ENCODE measurements around the gene TPPP.

Gene TPPP

DNA sequence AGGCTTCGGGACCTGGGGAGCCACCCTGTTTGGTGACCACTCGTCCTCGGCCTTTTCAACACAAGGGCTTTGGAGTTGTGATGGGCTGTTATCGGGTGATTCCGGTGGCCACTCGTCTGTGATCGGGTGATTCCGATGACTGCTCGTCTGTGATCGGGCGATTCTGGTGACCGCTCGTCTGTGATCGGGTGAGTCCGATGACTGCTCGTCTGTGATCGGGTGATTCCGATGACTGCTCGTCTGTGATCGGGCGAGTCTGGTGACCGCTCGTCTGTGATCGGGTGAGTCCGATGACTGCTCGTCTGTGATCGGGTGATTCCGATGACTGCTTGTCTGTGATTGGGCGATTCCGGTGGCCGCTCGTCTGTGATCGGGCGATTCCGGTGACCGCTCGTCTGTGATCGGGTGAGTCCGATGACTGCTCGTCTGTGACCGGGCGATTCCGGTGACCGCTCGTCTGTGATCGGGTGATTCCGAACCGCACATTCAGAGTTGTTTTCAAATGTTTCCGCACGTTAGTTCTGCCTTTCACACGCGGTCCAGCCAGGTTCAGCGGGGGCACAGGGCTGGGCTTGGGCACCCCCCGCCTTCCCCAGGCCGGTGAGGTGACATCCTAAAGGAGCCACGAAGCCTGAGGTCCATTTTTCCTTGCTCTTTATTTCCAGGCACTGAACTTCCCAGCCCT lies 30.3 kb downstream of the TPPP start:
- no peak overlapping the region for H3K4me3 ChIP-seq (ENCODE audit: low read depth, low read length)
- H3K36me3 ChIP-seq (ENCODE audit: control insufficient read depth, insufficient read depth, low read length) = peaks cover 72% of the 10 kb centered on the region
- no peaks in the 10 kb centered on the region for H3K9me3 ChIP-seq (ENCODE audit: control insufficient read depth, insufficient read depth, low read length)
- H3K9ac ChIP-seq (ENCODE audit: low read depth, low read length) = no peak overlapping the region
- no peaks in the 10 kb centered on the region for H3K4me1 ChIP-seq (ENCODE audit: control insufficient read depth, insufficient read depth, low read length)
- no peak overlapping the region for H3K27ac ChIP-seq (ENCODE audit: low read depth, low read length)
- no peaks in the 10 kb centered on the region for H3K27me3 ChIP-seq (ENCODE audit: control insufficient read depth, insufficient read depth, low read length)

DNA sequence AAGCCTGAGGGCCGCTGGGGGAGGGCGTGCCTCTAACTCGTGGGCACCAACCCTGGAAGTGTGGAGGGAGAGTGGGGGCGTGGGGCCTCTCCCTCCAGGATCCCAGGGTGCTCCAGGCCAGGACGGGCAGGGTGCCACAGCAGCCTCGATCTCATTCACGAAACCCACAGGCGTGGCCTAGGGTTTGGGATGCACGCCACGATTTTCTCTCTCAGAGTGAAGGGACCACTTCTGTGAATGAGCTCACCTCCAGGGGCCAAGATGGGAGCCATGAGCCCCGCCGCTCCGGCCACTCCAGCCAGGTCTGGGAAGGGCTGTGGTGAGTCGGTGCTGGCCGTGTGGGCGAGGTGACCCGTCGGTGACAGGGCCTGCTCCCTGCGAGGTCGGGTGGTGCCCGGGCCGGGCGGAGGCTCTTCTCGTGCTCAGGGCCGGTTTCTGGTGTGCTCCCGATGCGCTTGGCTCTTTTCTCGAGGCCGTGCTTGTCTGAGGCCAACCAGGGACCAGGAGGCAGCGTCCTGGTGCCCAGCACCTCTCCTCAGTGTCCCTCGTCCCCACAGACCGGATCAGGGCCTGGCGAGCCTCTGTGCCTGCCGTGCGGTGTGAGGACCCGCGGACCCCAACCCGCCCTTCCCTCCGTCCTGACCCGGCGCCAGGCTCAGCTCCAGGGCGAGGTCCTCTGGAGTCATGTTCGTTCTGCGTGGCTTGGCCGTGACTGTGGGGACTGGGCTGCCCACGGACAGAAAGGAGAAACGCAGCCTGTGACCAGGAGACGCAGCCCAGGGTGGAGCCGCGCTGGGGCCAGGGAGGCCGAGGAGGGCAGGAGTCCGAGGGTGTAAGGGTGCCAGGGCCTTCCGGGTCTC lies 31.0 kb downstream of the TPPP start:
- no peak overlapping the region for H3K4me3 ChIP-seq (ENCODE audit: low read depth, low read length)
- peaks cover 74% of the 10 kb centered on the region for H3K36me3 ChIP-seq (ENCODE audit: control insufficient read depth, insufficient read depth, low read length)
- H3K9ac ChIP-seq (ENCODE audit: low read depth, low read length) = no peak overlapping the region
- H3K4me1 ChIP-seq (ENCODE audit: control insufficient read depth, insufficient read depth, low read length) = no peaks in the 10 kb centered on the region
- H3K27ac ChIP-seq (ENCODE audit: low read depth, low read length) = no peak overlapping the region
- H3K9me3 ChIP-seq (ENCODE audit: control insufficient read depth, insufficient read depth, low read length) = no peaks in the 10 kb centered on the region
- H3K27me3 ChIP-seq (ENCODE audit: control insufficient read depth, insufficient read depth, low read length) = no peaks in the 10 kb centered on the region

DNA sequence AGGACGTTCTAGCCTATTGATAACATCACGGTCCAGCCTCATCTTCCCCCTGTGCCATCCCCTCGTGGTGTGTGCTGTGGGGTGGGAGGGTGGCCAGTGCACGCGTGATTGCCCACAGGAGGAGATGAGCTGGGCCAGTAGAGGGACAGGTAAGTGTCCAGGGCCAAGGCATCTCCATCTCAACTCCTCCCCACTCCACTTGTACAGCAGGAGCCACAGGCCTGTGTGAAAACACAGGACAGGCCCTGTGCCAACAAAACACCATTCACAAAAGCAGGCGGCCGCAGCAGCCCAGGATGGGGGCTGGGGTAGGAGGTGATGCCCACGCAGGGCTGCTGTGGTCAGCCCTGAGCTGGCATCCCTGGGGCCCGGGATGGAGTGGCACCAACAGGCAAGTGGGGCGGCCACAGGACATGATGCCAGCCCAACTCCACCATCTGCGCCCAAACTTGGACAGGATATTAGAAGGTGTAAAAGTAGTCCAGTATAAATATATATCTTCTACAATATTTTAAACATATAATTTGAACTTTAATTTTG lies 32.6 kb downstream of the TPPP start:
- Histone ChIP-seq H3K4me3 (ENCODE audit: low read depth, low read length) (no peak overlapping the region), H3K9me3 (ENCODE audit: control insufficient read depth, insufficient read depth, low read length) (no peaks in the 10 kb centered on the region), H3K27me3 (ENCODE audit: control insufficient read depth, insufficient read depth, low read length) (no peaks in the 10 kb centered on the region), H3K36me3 (ENCODE audit: control insufficient read depth, insufficient read depth, low read length) (peaks cover 78% of the 10 kb centered on the region), H3K4me1 (ENCODE audit: control insufficient read depth, insufficient read depth, low read length) (no peaks in the 10 kb centered on the region), H3K27ac (ENCODE audit: low read depth, low read length) (no peak overlapping the region), H3K9ac (ENCODE audit: low read depth, low read length) (no peak overlapping the region)

DNA sequence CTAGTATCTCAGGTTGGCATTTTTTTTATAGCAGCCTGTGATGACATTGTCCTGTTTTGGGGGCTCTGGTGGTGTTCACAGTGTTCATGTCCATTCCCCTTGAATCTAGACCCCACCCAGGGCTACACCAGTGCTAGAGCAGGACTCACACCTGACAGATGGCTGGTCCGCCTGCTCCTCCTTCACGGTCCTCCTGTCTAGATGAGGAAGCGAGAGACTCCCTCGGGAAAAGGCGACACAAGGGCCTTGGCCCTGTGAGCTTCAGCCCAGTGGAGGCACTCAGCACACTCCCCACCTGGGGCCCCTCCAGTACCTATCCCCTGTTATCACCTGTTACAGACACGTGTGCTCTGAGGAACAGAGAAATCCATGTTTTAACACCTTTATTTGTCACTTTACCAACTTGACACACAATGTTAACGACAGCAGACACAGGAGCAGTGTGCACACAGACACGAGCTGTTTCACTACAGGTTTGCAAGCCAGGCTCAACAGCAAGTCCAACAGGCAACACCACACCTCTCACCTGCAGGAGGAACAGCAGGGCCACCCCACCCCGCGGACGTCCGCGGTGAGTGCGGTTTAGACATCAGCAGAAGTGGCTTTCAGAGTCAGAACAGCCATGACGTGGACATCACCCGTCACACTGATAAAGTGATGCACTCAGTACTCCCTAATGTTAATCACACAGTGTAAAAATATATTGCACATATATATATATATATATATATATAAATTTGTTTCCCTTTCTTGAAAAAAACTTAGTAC lies 33.5 kb downstream of the TPPP start:
- no peaks in the 10 kb centered on the region for H3K27me3 ChIP-seq (ENCODE audit: control insufficient read depth, insufficient read depth, low read length)
- no peak overlapping the region for H3K4me3 ChIP-seq (ENCODE audit: low read depth, low read length)
- H3K36me3 ChIP-seq (ENCODE audit: control insufficient read depth, insufficient read depth, low read length) = peaks cover 76% of the 10 kb centered on the region
- no peaks in the 10 kb centered on the region for H3K4me1 ChIP-seq (ENCODE audit: control insufficient read depth, insufficient read depth, low read length)
- no peak overlapping the region for H3K27ac ChIP-seq (ENCODE audit: low read depth, low read length)
- H3K9ac ChIP-seq (ENCODE audit: low read depth, low read length) = no peak overlapping the region
- H3K9me3 ChIP-seq (ENCODE audit: control insufficient read depth, insufficient read depth, low read length) = no peaks in the 10 kb centered on the region

DNA sequence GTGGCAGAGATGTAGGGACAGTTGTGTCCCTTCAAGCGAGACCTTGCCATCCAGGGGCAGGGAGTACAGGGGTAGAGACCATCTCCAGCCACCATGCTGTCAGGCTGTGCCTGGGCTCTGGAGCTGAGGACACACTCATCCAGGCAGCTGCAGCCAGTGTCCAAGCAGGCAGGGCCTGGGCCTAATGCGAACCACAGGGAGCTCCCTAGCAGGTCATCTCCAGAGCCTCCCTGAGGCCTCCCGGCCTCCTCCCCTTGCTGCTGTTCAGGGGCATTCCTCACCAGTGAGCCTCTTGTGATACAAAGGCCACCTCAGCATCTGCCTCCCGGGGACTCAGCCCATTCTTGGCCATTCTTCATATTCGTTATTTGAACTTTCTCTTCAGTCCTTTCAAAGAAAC lies 35.0 kb downstream of the TPPP start:
- no peak overlapping the region for H3K9ac ChIP-seq (ENCODE audit: low read depth, low read length)
- H3K4me1 ChIP-seq (ENCODE audit: control insufficient read depth, insufficient read depth, low read length) = no peaks in the 10 kb centered on the region
- no peaks in the 10 kb centered on the region for H3K9me3 ChIP-seq (ENCODE audit: control insufficient read depth, insufficient read depth, low read length)
- H3K4me3 ChIP-seq (ENCODE audit: low read depth, low read length) = no peak overlapping the region
- no peaks in the 10 kb centered on the region for H3K27me3 ChIP-seq (ENCODE audit: control insufficient read depth, insufficient read depth, low read length)
- peaks cover 77% of the 10 kb centered on the region for H3K36me3 ChIP-seq (ENCODE audit: control insufficient read depth, insufficient read depth, low read length)
- H3K27ac ChIP-seq (ENCODE audit: low read depth, low read length) = no peak overlapping the region

DNA sequence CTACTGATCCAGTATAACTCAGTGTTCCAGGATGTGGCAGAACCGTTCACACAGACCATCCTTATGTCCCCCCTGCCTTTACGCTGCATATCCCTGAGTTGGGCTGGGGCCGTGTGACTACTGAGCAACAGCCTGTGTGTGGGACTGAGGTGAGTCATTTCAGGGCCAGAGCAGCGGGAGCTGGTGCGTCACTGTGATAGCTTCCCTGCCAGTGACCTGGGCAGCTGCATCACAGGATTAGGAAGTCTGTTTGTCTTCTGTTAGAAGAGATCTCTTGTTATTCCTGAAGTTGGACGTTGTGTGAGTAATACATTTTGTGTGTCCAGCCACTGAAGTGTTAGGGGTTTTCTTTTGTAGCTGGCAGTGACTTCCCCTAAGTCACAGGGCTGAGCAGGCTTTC lies 35.6 kb downstream of the TPPP start:
- Histone ChIP-seq H3K9me3 (ENCODE audit: control insufficient read depth, insufficient read depth, low read length) (no peaks in the 10 kb centered on the region), H3K4me3 (ENCODE audit: low read depth, low read length) (no peak overlapping the region), H3K4me1 (ENCODE audit: control insufficient read depth, insufficient read depth, low read length) (no peaks in the 10 kb centered on the region), H3K27me3 (ENCODE audit: control insufficient read depth, insufficient read depth, low read length) (no peaks in the 10 kb centered on the region), H3K36me3 (ENCODE audit: control insufficient read depth, insufficient read depth, low read length) (peaks cover 78% of the 10 kb centered on the region), H3K9ac (ENCODE audit: low read depth, low read length) (no peak overlapping the region), H3K27ac (ENCODE audit: low read depth, low read length) (no peak overlapping the region)

DNA sequence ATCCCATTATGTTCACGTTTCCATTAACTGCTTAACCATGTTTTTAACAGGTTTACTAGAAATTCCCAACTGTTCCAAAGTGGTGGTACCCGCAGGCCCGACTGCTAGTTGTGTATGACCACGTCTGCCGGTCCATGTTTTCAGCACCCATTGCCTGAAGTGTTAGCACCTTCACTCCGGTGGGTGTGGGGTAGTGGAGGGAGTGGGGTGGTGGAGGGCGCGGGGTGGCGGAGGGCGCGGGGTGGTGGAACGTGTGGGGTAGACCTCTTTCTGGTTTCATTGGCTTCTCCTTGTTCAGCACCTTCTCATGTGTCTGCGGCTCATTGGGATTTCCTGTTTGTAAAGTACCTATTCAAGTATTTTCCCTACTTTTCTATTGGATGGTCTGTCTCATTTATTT lies 37.7 kb downstream of the TPPP start:
- H3K27ac ChIP-seq (ENCODE audit: low read depth, low read length) = no peak overlapping the region
- no peak overlapping the region for H3K4me3 ChIP-seq (ENCODE audit: low read depth, low read length)
- no peaks in the 10 kb centered on the region for H3K27me3 ChIP-seq (ENCODE audit: control insufficient read depth, insufficient read depth, low read length)
- peaks cover 78% of the 10 kb centered on the region for H3K36me3 ChIP-seq (ENCODE audit: control insufficient read depth, insufficient read depth, low read length)
- no peaks in the 10 kb centered on the region for H3K9me3 ChIP-seq (ENCODE audit: control insufficient read depth, insufficient read depth, low read length)
- no peaks in the 10 kb centered on the region for H3K4me1 ChIP-seq (ENCODE audit: control insufficient read depth, insufficient read depth, low read length)
- H3K9ac ChIP-seq (ENCODE audit: low read depth, low read length) = no peak overlapping the region

DNA sequence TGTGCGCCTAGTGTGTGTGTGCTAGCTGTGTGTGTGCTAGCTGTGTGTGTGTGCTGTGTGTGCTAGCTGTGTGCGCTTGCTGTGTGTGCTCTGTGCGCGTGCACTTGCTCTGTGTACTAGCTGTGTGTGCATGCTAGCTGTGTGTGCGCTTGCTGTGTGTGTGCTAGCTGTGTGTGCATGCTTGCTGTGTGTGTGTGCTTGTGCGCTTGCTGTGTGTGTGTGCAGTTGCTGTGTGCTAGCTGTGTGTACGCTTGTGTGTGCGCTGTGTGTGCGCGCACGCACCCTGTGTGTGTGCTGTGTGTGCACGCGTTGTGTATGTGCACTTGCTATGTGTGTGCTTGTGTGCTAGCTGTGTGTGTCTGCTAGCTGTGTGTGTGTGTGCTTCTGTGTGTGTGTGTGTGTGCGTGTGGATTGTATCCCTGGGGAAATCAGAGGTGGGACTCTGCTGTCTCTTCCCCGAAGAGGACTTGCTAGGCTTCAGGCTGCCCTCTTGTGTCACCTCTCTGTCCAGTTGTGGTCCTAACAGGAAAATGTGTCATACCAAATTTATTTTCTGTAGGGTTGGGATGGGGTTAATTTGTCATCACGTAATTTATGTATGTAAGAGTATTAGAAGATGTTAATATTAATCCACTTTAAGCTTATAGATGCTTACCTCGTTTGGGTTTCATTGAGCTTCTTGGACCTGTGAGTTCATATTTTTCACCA lies 38.9 kb downstream of the TPPP start:
- no peak overlapping the region for H3K9ac ChIP-seq (ENCODE audit: low read depth, low read length)
- H3K27ac ChIP-seq (ENCODE audit: low read depth, low read length) = no peak overlapping the region
- H3K9me3 ChIP-seq (ENCODE audit: control insufficient read depth, insufficient read depth, low read length) = peaks cover 2% of the 10 kb centered on the region; the same call in 1 of the 2 replicates
- no peak overlapping the region for H3K4me3 ChIP-seq (ENCODE audit: low read depth, low read length)
- peaks cover 66% of the 10 kb centered on the region for H3K36me3 ChIP-seq (ENCODE audit: control insufficient read depth, insufficient read depth, low read length)
- no peaks in the 10 kb centered on the region for H3K4me1 ChIP-seq (ENCODE audit: control insufficient read depth, insufficient read depth, low read length)
- no peaks in the 10 kb centered on the region for H3K27me3 ChIP-seq (ENCODE audit: control insufficient read depth, insufficient read depth, low read length)

DNA sequence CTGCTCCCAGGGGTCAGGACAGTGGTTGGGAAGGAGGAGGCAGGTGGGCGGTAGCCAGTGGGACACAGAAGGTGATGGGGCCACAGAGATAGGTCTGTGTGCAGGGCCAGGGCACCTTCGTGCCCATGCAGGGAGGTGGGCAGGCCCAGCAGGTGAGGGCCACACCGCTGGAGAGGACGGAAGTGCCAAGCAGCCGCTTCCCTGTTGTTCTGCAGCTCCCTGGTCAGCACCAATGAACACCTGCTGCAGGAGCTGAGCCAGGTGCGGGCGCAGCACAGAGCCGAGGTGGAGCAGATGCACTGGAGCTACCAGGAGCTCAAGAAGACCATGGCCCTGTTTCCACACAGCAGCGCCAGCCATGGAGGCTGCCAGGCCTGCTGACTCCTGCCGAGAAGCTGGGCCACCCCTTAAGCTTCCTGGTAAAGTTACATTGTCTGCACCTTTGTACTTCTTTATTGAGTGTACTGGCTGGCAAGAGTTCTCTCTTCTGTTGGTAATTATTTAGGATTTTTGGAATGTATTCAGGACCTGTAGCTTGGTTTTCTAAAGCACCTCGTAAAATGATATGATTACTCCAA lies 40.3 kb downstream of the TPPP start:
- Histone ChIP-seq H3K9me3 (ENCODE audit: control insufficient read depth, insufficient read depth, low read length) (peaks cover 13% of the 10 kb centered on the region), H3K36me3 (ENCODE audit: control insufficient read depth, insufficient read depth, low read length) (peaks cover 70% of the 10 kb centered on the region), H3K4me3 (ENCODE audit: low read depth, low read length) (no peak overlapping the region), H3K27ac (ENCODE audit: low read depth, low read length) (no peak overlapping the region), H3K27me3 (ENCODE audit: control insufficient read depth, insufficient read depth, low read length) (no peaks in the 10 kb centered on the region), H3K4me1 (ENCODE audit: control insufficient read depth, insufficient read depth, low read length) (no peaks in the 10 kb centered on the region), H3K9ac (ENCODE audit: low read depth, low read length) (no peak overlapping the region)

DNA sequence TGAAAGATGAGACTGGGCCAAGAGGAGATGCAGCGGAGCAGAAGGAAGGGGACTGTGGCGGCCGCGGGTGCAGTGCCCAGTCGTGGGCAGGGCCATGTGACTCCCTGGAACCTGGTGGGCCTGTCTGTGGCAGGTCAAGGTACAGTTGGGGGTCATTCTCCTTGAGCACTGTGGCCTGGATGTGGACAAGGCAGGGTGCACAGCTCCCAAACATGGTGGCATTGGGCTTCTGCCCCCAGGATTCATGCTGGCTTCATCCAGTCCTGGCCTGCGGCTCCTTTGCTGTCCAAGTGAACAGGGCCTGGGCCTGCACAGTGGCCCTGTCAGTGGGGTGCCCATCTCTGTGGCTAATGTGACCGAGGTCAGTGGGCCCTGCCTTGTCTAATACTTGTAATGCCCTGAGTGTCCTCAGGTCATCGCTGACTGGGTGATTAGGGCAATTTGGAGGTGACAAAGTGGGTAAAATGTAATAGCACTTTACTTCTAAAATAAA lies 41.1 kb downstream of the TPPP start:
- Histone ChIP-seq H3K4me3 (ENCODE audit: low read depth, low read length) (no peak overlapping the region), H3K36me3 (ENCODE audit: control insufficient read depth, insufficient read depth, low read length) (peaks cover 70% of the 10 kb centered on the region), H3K27ac (ENCODE audit: low read depth, low read length) (no peak overlapping the region), H3K9ac (ENCODE audit: low read depth, low read length) (no peak overlapping the region), H3K4me1 (ENCODE audit: control insufficient read depth, insufficient read depth, low read length) (no peaks in the 10 kb centered on the region), H3K9me3 (ENCODE audit: control insufficient read depth, insufficient read depth, low read length) (peaks cover 20% of the 10 kb centered on the region), H3K27me3 (ENCODE audit: control insufficient read depth, insufficient read depth, low read length) (no peaks in the 10 kb centered on the region)

Measured in HUES48 (cell line).